Measurements from ENCODE around the gene CYP26A1.
"Not testable (repeated sequence)": the region's sequence is repeated elsewhere in the genome, so short reads cannot be mapped to it uniquely, and the experiment has no call there.

The CYP26A1 gene

GRCh38 chr10:93091960-93092359 is 18.3 kb downstream of the CYP26A1 start:
- H3K4me3 ChIP-seq (ENCODE audit: low read depth, low read length) = no peak overlapping the region
- no peak for TF ChIP-seq CTCF (IDR thresholded peaks at IDR 0.05; ENCODE audit: low read depth, low read length)

GRCh38 chr10:93095225-93095624 is 21.5 kb downstream of the CYP26A1 start:
- TF ChIP-seq CTCF (IDR thresholded peaks at IDR 0.05; ENCODE audit: low read depth, low read length) = no peak

GRCh38 chr10:93096901-93097300 is 23.2 kb downstream of the CYP26A1 start:
- TF ChIP-seq CTCF (IDR thresholded peaks at IDR 0.05; ENCODE audit: low read depth, low read length) = no peak
- no peak overlapping the region for H3K4me3 ChIP-seq (ENCODE audit: low read depth, low read length)

More at GRCh38 chr10:93095225-93095624, 21.5 kb downstream of the CYP26A1 start:
- no peak overlapping the region for H3K4me3 ChIP-seq (ENCODE audit: low read depth, low read length)

- no peak overlapping the region for H3K4me3 ChIP-seq (ENCODE audit: low read depth, low read length)
- no peak for TF ChIP-seq CTCF (IDR thresholded peaks at IDR 0.05; ENCODE audit: low read depth, low read length)
These were observed 23.7 kb downstream of the CYP26A1 start for GRCh38 chr10:93097386-93097785.

- H3K4me3 ChIP-seq (ENCODE audit: low read depth, low read length) = no peak overlapping the region
- no peak for TF ChIP-seq CTCF (IDR thresholded peaks at IDR 0.05; ENCODE audit: low read depth, low read length)
These were observed 25.1 kb downstream of the CYP26A1 start for GRCh38 chr10:93098816-93099215.

- H3K4me3 ChIP-seq (ENCODE audit: low read depth, low read length) = no peak overlapping the region
- no peak for TF ChIP-seq CTCF (IDR thresholded peaks at IDR 0.05; ENCODE audit: low read depth, low read length)
These were observed 26.0 kb downstream of the CYP26A1 start for GRCh38 chr10:93099670-93100069.

- not testable (repeated sequence) for H3K4me3 ChIP-seq (ENCODE audit: low read depth, low read length)
These were observed 27.5 kb downstream of the CYP26A1 start for GRCh38 chr10:93101148-93101547.

GRCh38 chr10:93103953-93104352 is 30.3 kb downstream of the CYP26A1 start:
- no peak for TF ChIP-seq CTCF (IDR thresholded peaks at IDR 0.05; ENCODE audit: low read depth, low read length)
- H3K4me3 ChIP-seq (ENCODE audit: low read depth, low read length) = no peak overlapping the region

Measured in WI38 (cell line).